H9 (cell line): Measurements from ENCODE around the gene BCL2L1. TPM values are rescaled to one million over a fixed set of nuclear protein-coding genes. Genes with fewer than 3 reads are reported as not detected.

Experiments used
- DNase-seq: peaks from one replicate; pipeline ENCODE4 v3.0.0-alpha.2; 2017
- H2AFZ ChIP-seq: one replicate; pipeline ENCODE4 v1.6.1; 2013; ENCODE audit warnings: mild to moderate bottlenecking, low read length, control low read depth, moderate library complexity
- H2AK5ac ChIP-seq: 2 replicates; pipeline ENCODE4 v1.6.1; 2013; ENCODE audit warnings: low read length, control low read depth, mixed read lengths; ENCODE audit not compliant: insufficient read length
- H2BK120ac ChIP-seq: one replicate; pipeline ENCODE4 v1.6.1; 2013; ENCODE audit warnings: low read depth, mild to moderate bottlenecking, low read length, control low read depth, inconsistent platforms; ENCODE audit not compliant: poor library complexity, severe bottlenecking
- H2BK12ac ChIP-seq: 2 replicates; pipeline ENCODE4 v1.6.1; 2013; ENCODE audit warnings: low read length, control low read depth, mixed read lengths, low read depth; ENCODE audit not compliant: insufficient read length
- H2BK15ac ChIP-seq: 2 replicates; pipeline ENCODE4 v1.6.1; 2013; ENCODE audit warnings: low read depth, low read length, control low read depth
- H2BK20ac ChIP-seq: one replicate; pipeline ENCODE4 v1.6.1; 2013; ENCODE audit warnings: low read depth, mild to moderate bottlenecking, low read length, control low read depth, inconsistent platforms; ENCODE audit not compliant: poor library complexity, severe bottlenecking
- H2BK5ac ChIP-seq: 2 replicates; pipeline ENCODE4 v1.6.1; 2013; ENCODE audit warnings: low read length, control low read depth, mixed read lengths; ENCODE audit not compliant: insufficient read length
- H3K14ac ChIP-seq: 2 replicates; pipeline ENCODE4 v1.6.1; 2013; ENCODE audit warnings: low read length, control low read depth; ENCODE audit not compliant: insufficient read depth
- H3K18ac ChIP-seq: 2 replicates; pipeline ENCODE4 v1.6.1; 2013; ENCODE audit warnings: low read depth, mild to moderate bottlenecking, mixed read lengths, low read length, control low read depth; ENCODE audit not compliant: insufficient read length
- H3K23ac ChIP-seq: 2 replicates; pipeline ENCODE4 v1.6.1; 2013; ENCODE audit warnings: low read length, control low read depth, mixed read lengths, low read depth; ENCODE audit not compliant: insufficient read length
- H3K23me2 ChIP-seq: 2 replicates; pipeline ENCODE4 v1.6.1; 2013; ENCODE audit warnings: low read depth, mild to moderate bottlenecking, mixed read lengths, low read length, control low read depth; ENCODE audit not compliant: insufficient read length, poor library complexity, severe bottlenecking
- H3K27ac ChIP-seq: 2 replicates; pipeline ENCODE4 v1.5.1; 2013; ENCODE audit warnings: low read length, control low read depth, mixed read lengths, low read depth; ENCODE audit not compliant: insufficient read length
- H3K27me3 ChIP-seq: 2 replicates; pipeline ENCODE4 v1.6.1; 2013; ENCODE audit warnings: low read length, control low read depth, inconsistent platforms; ENCODE audit not compliant: insufficient read depth
- H3K4ac ChIP-seq: 2 replicates; pipeline ENCODE4 v1.6.1; 2013; ENCODE audit warnings: low read depth, mild to moderate bottlenecking, control low read depth, inconsistent platforms, low read length, moderate library complexity
- H3K4me1 ChIP-seq: 2 replicates; pipeline ENCODE4 v1.6.1; 2013; ENCODE audit warnings: low read length, control low read depth, inconsistent platforms; ENCODE audit not compliant: insufficient read depth
- H3K4me2 ChIP-seq: 2 replicates; pipeline ENCODE4 v1.6.1; 2013; ENCODE audit warnings: low read length, control low read depth, mixed read lengths; ENCODE audit not compliant: insufficient read length, insufficient read depth
- H3K56ac ChIP-seq: 2 replicates; pipeline ENCODE4 v1.6.1; 2013; ENCODE audit warnings: low read depth, mild to moderate bottlenecking, mixed read lengths, low read length, control low read depth; ENCODE audit not compliant: insufficient read length
- H3K79me1 ChIP-seq: 2 replicates; pipeline ENCODE4 v1.6.1; 2013; ENCODE audit warnings: low read depth, mild to moderate bottlenecking, moderate library complexity, low read length, control low read depth, inconsistent platforms; ENCODE audit not compliant: insufficient read depth, poor library complexity, severe bottlenecking
- H3K79me2 ChIP-seq: 2 replicates; pipeline ENCODE4 v1.6.1; 2013; ENCODE audit warnings: low read length, control low read depth, inconsistent platforms; ENCODE audit not compliant: insufficient read depth
- H3K9ac ChIP-seq: 2 replicates; pipeline ENCODE4 v1.6.1; 2013; ENCODE audit warnings: low read length, control low read depth, mixed read lengths; ENCODE audit not compliant: insufficient read length; ENCODE audit errors: extremely low read depth
- H3K9me3 ChIP-seq: one replicate; pipeline ENCODE4 v1.6.1; 2013; ENCODE audit warnings: low read depth, low read length, inconsistent platforms; ENCODE audit not compliant: control insufficient read depth
- H3T11ph ChIP-seq: one replicate; pipeline ENCODE4 v1.6.1; 2013; ENCODE audit warnings: mild to moderate bottlenecking, low read length, control low read depth, inconsistent platforms
- H4K20me1 ChIP-seq: one replicate; pipeline ENCODE4 v1.6.1; 2013; ENCODE audit not compliant: control insufficient read depth, insufficient read length, insufficient read depth
- H4K5ac ChIP-seq: 2 replicates; pipeline ENCODE4 v1.6.1; 2013; ENCODE audit warnings: low read depth, mild to moderate bottlenecking, mixed read lengths, low read length, control low read depth; ENCODE audit not compliant: insufficient read length
- H4K8ac ChIP-seq: replicated peaks from 2 replicates; pipeline ENCODE4 v1.6.1; 2013; ENCODE audit warnings: low read length, control low read depth, mixed read lengths, low read depth; ENCODE audit not compliant: insufficient read length
- H4K91ac ChIP-seq: 2 replicates; pipeline ENCODE4 v1.6.1; 2013; ENCODE audit warnings: low read depth, mild to moderate bottlenecking, moderate library complexity, mixed read lengths, low read length, control low read depth; ENCODE audit not compliant: insufficient read length
- H3K27ac Mint-ChIP-seq, 3 experiments: 2 replicates in 2 of 3; 3 replicates in 1 of 3; pipeline ENCODE4 v1.8.0; 2020 to 2021; ENCODE audit warnings: mixed read lengths in 3 of 3, mild to moderate bottlenecking in 1 of 3, moderate library complexity in 1 of 3
- H3K27me3 Mint-ChIP-seq: 2 replicates; pipeline ENCODE4 v1.8.0; 2021; ENCODE audit warnings: low read depth, mild to moderate bottlenecking, moderate library complexity, mixed read lengths
- H3K36me3 Mint-ChIP-seq, 3 experiments: 2 replicates in 2 of 3; 3 replicates in 1 of 3; pipeline ENCODE4 v1.8.0; 2020 to 2021; ENCODE audit warnings: low read depth in 3 of 3, mixed read lengths in 3 of 3; ENCODE audit not compliant: insufficient read depth in 1 of 3
- H3K4me1 Mint-ChIP-seq, 2 experiments: 2 replicates each; pipeline ENCODE4 v1.8.0; 2020; ENCODE audit warnings: mixed read lengths in 2 of 2
- H3K4me3 Mint-ChIP-seq, 2 experiments: 2 replicates in 1 of 2; 3 replicates in 1 of 2; pipeline ENCODE4 v1.8.0; 2020 to 2021; ENCODE audit warnings: mild to moderate bottlenecking in 2 of 2, mixed read lengths in 2 of 2, moderate library complexity in 1 of 2
- H3K9me3 Mint-ChIP-seq, 2 experiments: 2 replicates in 1 of 2; 3 replicates in 1 of 2; pipeline ENCODE4 v1.8.0; 2020; ENCODE audit warnings: mild to moderate bottlenecking in 2 of 2, mixed read lengths in 2 of 2, moderate library complexity in 1 of 2
- WGBS: extraction: QIAGEN DNeasy Blood & Tissue Kit; methylation state at CpG from one replicate; pipeline ENCODE4 v1.1.7; 2013; ENCODE audit warnings: missing lambda C conversion rate, low lambda C conversion rate, mixed read lengths; ENCODE audit not compliant: insufficient read length; ENCODE audit errors: extremely low coverage; 5-methylcytosine and 5-hydroxymethylcytosine counted together
- total RNA-seq: library from RNA; stranded (reverse); gene quantifications from 2 replicates; pipeline ENCODE4 v1.2.1, GENCODE V29; 2021
- TF ChIP-seq, protein P1 (sequence below): fragments of 200-600 bp; sonication (generic); conservative IDR thresholded peaks from 3 replicates; pipeline ENCODE4 v1.8.0; 2021; ENCODE audit warnings: antibody characterized with exemption, mild to moderate bottlenecking

BCL2L1 gene
- total RNA-seq, 1 experiment from 2014 or later: 105 TPM

DNA sequence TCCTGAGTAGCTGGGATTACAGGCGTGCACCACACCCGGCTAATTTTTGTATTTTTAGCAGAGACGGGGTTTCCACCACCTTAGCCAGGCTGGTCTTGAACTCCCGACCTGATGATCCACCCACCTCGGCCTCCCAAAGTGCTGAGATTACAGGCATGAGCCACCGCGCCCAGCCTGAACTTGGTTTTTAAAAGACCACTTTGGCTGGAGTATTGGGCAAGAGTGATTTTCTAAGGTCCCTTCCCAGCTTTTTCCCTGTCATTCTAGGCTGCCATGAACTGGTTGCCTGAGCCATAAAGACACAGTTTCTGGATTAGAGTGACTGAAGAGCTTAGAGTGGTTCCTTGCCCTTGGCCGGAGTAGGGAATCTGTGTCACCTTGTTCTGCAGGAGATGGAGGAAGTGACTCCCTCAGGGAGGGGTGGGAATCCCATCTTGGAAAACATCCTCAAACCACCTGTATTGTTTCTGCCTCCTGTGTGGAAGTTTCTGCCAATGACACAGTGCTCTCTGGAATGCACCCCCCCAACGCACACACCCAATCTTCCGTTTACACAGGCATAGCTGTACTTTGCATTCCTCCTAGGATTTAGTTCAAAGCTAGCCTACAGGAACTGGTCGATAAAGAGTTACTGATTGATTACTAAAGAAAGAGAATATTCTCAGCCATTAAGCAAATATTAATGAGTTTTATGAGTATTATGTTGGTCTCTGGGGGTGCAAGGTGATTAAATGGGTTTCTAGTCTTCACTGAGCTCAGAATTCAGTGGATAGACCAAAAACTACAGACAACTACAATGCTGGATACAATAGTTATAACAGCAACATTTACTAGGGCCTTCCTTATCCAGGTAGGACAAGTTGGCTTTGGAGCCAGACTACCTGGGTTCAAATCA is 18.2 kb downstream of the BCL2L1 start:
- Histone ChIP-seq H3T11ph (no peak overlapping the region), H3K56ac (no peak overlapping the region), H3K27me3 (no peaks in the 10 kb centered on the region), H3K9me3 (no peaks in the 10 kb centered on the region), H4K8ac (no peak overlapping the region), H2BK20ac (no peak overlapping the region), H4K5ac (no peak overlapping the region), H2AK5ac (no peak overlapping the region), H3K79me1 (no peaks in the 10 kb centered on the region), H3K23me2 (no peaks in the 10 kb centered on the region), H3K4me1 (no peaks in the 10 kb centered on the region), H3K79me2 (0 out of 2 replicates have a peak, but pooled peaks cover 2% of the 10 kb centered on the region), H4K20me1 (no peaks in the 10 kb centered on the region), H3K4me2 (no peak overlapping the region), H3K27ac (no peak overlapping the region), H4K91ac (no peak overlapping the region), H3K4ac (no peak overlapping the region), H3K9ac (no peak overlapping the region), H2BK5ac (no peak overlapping the region), H2AFZ (no peak overlapping the region), H2BK12ac (no peak overlapping the region), H2BK15ac (no peak overlapping the region), H3K18ac (no peak overlapping the region), H3K23ac (no peak overlapping the region), H3K14ac (no peak overlapping the region; the same call in 1 of the 2 replicates), H2BK120ac (no peak overlapping the region)
- WGBS: no CpG with 5 or more reads among the region's 11 CpGs
- DNase-seq: no peak
- peaks cover 34 to 36% of the 10 kb centered on the region in 2 experiments for H3K4me1 Mint-ChIP-seq
- H3K4me3 Mint-ChIP-seq: no peak overlapping the region
- peak overlapping the region; percentile 9 to 61 (median 23); a peak in 3 of 7 replicates for H3K27ac Mint-ChIP-seq
- H3K36me3 Mint-ChIP-seq: peaks cover 1 to 55% (median 27%) of the 10 kb centered on the region in 3 experiments; a peak in 6 of 7 replicates
- no peaks in the 10 kb centered on the region for H3K9me3 Mint-ChIP-seq
- H3K27me3 Mint-ChIP-seq: no peaks in the 10 kb centered on the region
- TF ChIP-seq, protein P1, sequence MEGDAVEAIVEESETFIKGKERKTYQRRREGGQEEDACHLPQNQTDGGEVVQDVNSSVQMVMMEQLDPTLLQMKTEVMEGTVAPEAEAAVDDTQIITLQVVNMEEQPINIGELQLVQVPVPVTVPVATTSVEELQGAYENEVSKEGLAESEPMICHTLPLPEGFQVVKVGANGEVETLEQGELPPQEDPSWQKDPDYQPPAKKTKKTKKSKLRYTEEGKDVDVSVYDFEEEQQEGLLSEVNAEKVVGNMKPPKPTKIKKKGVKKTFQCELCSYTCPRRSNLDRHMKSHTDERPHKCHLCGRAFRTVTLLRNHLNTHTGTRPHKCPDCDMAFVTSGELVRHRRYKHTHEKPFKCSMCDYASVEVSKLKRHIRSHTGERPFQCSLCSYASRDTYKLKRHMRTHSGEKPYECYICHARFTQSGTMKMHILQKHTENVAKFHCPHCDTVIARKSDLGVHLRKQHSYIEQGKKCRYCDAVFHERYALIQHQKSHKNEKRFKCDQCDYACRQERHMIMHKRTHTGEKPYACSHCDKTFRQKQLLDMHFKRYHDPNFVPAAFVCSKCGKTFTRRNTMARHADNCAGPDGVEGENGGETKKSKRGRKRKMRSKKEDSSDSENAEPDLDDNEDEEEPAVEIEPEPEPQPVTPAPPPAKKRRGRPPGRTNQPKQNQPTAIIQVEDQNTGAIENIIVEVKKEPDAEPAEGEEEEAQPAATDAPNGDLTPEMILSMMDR: no peak
